GM18868 (cell line): ENCODE measurements around the gene ITGA5.

Experiments used
- ATAC-seq: cut with Tn5 transposase; IDR thresholded peaks from one replicate; pipeline ENCODE4 v1.9.1; 2021; ENCODE audit warnings: mild to moderate bottlenecking, moderate library complexity; ENCODE audit not compliant: unreplicated experiment

Gene ITGA5

GRCh38 chr12:54373649-54374561, 45.2 kb downstream of the ITGA5 start:
- ATAC-seq: no peak

- ATAC-seq: no peak
Observed at GRCh38 chr12:54372113-54372806, 46.8 kb downstream of the ITGA5 start.

DNA sequence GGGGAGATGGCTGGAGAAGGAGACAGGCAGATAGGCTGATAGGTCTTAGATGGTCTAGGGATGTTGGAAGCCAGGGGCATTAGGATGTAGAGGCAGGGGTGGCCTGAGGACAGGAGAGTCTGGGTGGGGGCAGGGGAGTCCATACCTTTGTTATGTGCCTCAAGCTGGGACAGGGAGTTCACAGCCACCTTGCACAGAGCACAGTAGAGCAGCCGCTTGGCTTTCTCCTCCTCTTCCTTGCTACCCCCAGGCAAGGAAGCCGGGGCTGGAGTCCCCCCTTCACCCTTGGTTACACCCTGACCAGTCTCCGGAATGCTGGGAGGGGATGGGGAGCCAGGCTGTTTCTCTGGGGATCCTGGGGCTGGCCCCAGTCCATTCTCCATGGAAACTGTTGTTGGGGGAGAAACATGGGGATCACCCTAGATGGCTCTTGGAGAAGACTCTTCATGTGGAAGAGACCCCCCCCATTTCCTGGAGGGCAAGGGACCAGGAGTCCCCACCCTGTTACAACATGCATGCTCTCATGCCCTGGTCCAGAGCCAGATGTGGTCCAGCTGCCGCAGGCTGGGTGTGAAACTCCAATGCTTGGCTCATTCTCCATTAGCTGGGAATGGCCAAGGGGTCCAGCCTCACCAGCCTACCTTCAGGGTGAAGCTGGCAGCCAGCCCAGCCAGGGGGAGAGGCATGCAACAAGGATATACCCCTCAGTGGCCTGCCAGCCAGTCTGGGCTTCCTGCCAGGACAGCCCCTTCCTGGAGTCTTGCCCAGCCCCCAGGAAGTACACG, 47.5 kb downstream of the ITGA5 start:
- no peak for ATAC-seq

GRCh38 chr12:54370171-54370730, 48.8 kb downstream of the ITGA5 start:
- ATAC-seq: no peak

GRCh38 chr12:54369597-54370131, 49.4 kb downstream of the ITGA5 start:
- ATAC-seq: no peak

- peak; percentile 72 for ATAC-seq
Observed at GRCh38 chr12:54368709-54369596, 50.1 kb downstream of the ITGA5 start.

DNA sequence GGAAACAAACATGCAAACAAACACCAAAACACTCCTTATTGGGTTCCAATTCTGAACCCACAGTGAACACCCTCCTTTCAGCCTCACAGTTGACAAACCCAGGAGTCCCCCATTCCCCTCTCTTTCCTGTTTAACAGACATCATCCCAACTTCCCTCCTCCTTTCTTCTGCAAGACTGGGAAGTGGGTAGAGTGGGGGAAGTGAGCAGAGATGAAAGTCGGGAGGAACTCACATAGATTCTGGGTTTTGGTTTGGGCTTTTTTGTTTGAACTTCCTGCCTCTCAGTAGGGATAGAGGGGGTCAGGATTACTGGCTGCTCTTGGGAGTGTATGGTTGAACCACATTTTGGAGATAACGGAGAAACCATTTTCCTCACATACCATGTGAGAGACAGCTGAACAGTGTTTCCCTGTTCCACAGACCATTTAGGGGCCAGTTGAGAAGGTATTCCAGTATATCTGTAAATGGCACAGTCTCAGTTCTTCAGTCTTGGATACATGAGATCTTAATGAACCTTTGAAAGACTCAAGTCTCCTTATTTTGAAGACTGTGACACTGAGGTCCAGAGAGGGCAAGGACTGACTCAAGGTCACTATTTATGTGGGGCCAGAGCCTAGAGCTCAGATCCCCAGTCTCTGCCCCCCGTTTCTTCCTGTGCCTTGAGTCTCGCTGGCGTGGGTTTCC, 50.9 kb downstream of the ITGA5 start:
- no peak for ATAC-seq

- peak; percentile 47 for ATAC-seq
Observed at GRCh38 chr12:54364413-54364812, 54.7 kb downstream of the ITGA5 start, which contains the start of gene GPR84. Gene GPR84 (minus strand): TSS chr12:54364486. CDS start chr12:54363851, 635 bp downstream.

DNA sequence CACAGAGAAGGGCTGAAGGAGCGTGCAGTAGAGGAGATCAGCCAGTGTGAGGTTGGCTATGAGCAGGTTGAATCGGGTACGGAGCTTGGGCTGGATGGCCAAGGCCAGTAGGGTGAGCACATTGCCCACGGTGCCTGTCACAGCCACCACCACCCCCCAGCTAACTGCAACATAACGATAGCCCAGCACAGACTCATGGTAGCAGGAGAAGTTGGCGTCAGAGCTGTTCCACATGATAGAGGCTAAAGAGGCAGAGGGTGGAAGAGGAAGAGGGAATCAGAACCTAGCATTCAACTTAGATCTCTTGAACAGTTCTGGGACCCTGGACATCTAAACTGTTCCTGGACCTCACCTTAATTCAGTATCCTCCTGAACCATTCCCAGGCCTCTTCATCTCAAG, 55.4 kb downstream of the ITGA5 start:
- ATAC-seq: no peak

DNA sequence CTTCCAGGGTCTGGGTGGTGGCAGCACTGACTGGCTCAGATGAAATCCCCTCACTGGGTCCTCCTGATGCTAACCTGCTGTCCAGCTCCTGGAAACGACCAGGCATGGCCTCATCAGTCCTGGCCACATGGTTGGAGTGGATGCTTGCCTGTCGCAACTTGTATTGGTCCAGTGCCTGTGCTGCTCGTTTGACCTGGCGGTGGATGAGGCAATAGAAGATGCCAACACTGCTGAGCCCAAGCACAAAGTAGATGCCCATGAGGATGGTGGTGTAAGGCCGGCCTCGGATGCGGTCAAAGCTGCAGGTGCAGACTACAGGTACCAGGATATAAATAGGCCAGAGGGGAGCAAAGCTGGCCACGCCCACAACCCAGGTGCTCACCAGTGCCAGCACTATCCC, 56.0 kb downstream of the ITGA5 start:
- ATAC-seq: no peak

GRCh38 chr12:54360717-54361456, 58.2 kb downstream of the ITGA5 start:
- no peak for ATAC-seq

DNA sequence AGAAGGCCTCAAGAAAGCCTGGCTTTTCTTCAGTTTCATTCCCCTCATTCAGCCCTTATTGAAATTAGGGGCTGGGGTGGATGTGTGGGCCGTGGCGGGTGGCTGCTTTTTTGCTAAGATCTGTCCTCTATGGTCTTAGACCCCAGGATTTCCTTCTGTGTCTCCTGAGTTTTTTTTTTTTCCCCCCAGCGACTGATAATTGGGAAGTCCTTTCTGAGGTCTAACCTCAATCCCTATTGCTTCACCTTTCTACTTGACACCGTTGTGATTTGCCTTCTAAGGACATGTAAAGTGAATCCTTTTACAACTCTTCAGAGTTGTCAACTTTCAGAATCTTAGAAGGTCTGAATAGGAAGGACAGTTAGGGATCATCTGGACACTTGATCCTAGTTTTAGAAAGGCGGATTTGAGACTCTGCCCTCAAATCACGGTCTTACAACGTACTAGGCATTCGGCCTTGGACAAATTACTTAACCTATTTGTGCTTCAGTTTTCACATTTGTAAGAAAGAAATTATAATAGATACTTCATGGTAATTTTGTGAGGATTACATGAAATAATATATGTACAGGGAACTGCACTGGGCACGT, 59.2 kb downstream of the ITGA5 start:
- no peak for ATAC-seq

DNA sequence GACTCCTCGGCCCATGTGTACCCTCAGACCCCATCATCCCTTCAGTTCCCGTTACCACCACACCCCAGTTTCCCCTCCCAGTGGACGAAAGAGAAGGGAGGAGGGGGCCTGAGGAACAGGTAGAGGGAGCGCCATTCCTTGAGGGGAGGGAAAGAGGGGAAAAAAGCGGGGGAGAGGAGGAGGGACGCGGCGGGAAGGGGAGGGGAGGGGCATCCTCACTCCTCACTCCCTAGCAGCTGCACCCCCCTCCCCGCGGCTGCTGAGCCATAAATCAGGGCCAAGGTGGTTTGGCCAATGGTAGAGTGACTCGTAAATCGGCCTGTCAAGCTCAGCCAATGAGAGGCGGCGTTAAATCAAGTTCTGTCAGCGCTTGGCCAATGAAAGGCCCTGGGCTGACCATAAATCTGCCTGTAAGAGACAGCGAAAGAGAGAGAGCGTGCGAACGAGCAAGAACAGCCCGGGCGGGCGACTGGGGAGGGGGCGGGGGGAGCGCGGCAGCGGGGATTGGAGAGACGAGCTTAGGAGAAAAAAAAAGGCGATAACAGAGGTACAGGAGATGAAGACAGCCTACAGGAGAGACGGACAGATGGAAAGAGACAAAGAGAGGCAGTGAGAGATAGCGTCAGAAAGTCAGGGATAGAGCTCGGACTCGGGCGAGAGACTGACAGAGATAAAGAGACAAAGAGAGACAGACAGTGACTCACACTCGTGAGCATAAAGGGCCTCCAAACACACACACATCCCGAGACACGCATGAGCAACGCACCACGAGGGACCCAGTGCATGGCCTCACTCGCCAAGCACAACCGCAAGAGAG, 59.9 kb downstream of the ITGA5 start:
- peak; percentile 98 for ATAC-seq

GRCh38 chr12:54358191-54358944, 60.7 kb downstream of the ITGA5 start:
- ATAC-seq: no peak

DNA sequence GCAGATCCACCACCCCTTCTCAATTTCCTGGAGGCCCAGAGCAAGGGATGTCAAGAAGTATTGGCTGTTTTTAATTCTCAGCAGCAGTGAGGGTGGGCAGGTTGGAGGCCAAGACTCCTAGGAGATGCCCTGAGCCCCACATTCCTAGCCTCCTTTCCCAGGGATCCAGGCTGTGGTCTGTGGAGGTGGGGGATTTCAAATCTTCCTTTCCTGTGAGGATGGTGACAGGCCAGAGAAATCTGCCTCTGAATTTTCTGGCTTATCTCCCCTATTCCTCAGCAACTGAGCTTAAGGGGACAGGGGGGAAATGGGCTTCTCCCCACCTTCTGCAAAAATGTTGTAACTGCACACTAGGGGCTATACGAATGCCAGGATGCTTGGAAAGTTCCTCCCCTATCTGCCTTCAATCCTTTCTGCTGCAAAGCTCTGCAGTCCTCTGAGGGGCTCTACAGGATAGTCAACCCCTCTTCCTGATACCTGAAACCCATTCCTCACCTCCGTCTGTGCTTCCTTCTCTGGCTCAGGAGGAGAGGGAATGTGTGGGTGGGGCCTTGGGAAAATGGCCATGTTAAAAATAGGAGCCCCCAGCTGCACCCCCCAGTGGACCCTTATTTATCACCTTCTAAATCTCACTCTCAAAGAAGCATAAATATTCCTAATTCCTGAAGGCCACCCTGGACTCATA, 61.4 kb downstream of the ITGA5 start:
- ATAC-seq: no peak

DNA sequence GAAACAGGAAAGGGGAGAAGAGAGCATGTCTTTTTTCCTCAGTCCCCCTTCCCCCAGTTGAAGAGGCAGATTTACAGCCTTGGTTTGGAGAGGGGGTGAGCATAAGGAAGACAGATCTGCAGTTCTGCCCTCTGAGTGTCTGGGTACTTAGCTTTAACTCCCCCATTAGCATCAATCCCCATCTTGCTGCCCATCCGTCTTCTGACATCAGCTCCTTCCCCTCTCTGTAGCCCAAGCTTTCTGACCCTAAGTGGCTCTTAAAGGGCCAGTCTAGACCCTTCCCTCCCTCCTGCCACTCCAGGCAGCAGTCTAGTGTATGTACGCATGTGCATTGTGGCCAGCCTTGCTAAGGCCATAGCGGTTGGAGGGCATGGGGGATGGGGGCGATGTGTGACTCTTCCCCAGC, 62.1 kb downstream of the ITGA5 start:
- no peak for ATAC-seq
